K562 (cell line): Measurements from ENCODE around the gene CHPF. TPM values are rescaled to one million over a fixed set of nuclear protein-coding genes. Genes with fewer than 3 reads are reported as not detected.

Experiments used
- E2F8 ChIP-seq: fragments of 450-650 bp; IDR thresholded peaks from 2 replicates; pipeline ENCODE4 v1.7.1; 2018; ENCODE audit warnings: mild to moderate bottlenecking, low read depth; ENCODE audit not compliant: partially characterized antibody
- EHMT2 ChIP-seq: fragments of 450-650 bp; IDR thresholded peaks from 2 replicates; pipeline ENCODE4 v1.6.1; 2018; ENCODE audit warnings: antibody characterized with exemption
- MLLT1 ChIP-seq, 2 experiments: fragments of 450-650 bp; IDR thresholded peaks; 2 replicates each; pipeline ENCODE4 v1.6.1; 2016
- NFYB ChIP-seq: IDR thresholded peaks from 2 replicates; pipeline ENCODE4 v1.6.1; 2011; ENCODE audit warnings: mild to moderate bottlenecking, moderate library complexity; ENCODE audit not compliant: insufficient read length; ENCODE audit errors: extremely low read depth
- PCBP2 ChIP-seq: fragments of 200-400 bp; formaldehyde crosslinking; IDR thresholded peaks from 2 replicates; pipeline ENCODE4 v1.6.1; 2018; ENCODE audit warnings: low read length, low read depth, mild to moderate bottlenecking, moderate library complexity; ENCODE audit not compliant: poor library complexity, severe bottlenecking
- PHB ChIP-seq: fragments of 250-450 bp; sonication (Bioruptor Pico); IDR thresholded peaks from 2 replicates; pipeline ENCODE4 v1.5.0; 2021
- RUNX1 ChIP-seq: sonication (generic); IDR thresholded peaks from 2 replicates; pipeline ENCODE4 v1.6.1; 2016; ENCODE audit warnings: antibody characterized with exemption, low read depth
- TRIM24 ChIP-seq, 2 experiments: fragments of 450-650 bp; IDR thresholded peaks; 2 replicates each; pipeline ENCODE4 v1.6.1; 2016
- YY1 ChIP-seq, 3 experiments: IDR thresholded peaks; 2 replicates each; pipeline ENCODE4 v1.6.1; 2011; ENCODE audit warnings: low read length in 2 of 3, mild to moderate bottlenecking in 2 of 3, moderate library complexity in 2 of 3, borderline replicate concordance in 1 of 3, control low read depth in 1 of 3, low read depth in 1 of 3; ENCODE audit not compliant: insufficient read depth in 3 of 3, insufficient replicate concordance in 2 of 3, control insufficient read depth in 1 of 3, insufficient read length in 1 of 3; ENCODE audit errors: extremely low read depth in 1 of 3
- ZNF354B ChIP-seq: fragments of 250-450 bp; sonication (Bioruptor Pico); IDR thresholded peaks from 2 replicates; pipeline ENCODE4 v1.4.0; 2020
- ZNF592 ChIP-seq: fragments of 450-650 bp; IDR thresholded peaks from 2 replicates; pipeline ENCODE4 v1.6.1; 2017; ENCODE audit warnings: antibody characterized with exemption, mild to moderate bottlenecking
- polyA plus RNA-seq, 8 experiments: library from polyadenylated mRNA; depleted of rRNA in 4 of 8; stranded (reverse) in 5 of 8; unstranded in 3 of 8; fragments of >200 nt; fragmentation: Nextera tagmentation in 2 of 8; fragmentation: Illumina TruSeq in 1 of 8; extraction: Ambion mirVana in 2 of 8; extraction: Trizol in 1 of 8; gene quantifications; 2 replicates each; pipeline versions ENCODE4 v1.2.1 to v1.2.3, GENCODE V29; 2011 to 2014; ENCODE audit warnings: inconsistent platforms in 1 of 8, missing spikeins in 1 of 8
- total RNA-seq, 7 experiments: library from RNA; depleted of rRNA in 6 of 7; stranded (reverse); fragments of >200 nt in 6 of 7; fragmentation: Illumina TruSeq in 2 of 7; extraction: Trizol in 2 of 7; gene quantifications; 2 replicates each; pipeline versions ENCODE4 v1.2.1 to v1.2.3, GENCODE V29; 2011 to 2021; ENCODE audit warnings: low replicate concordance in 1 of 7
- TF ChIP-seq, protein P1 (sequence below): fragments of 450-650 bp; IDR thresholded peaks from 2 replicates; pipeline ENCODE4 v1.6.1; 2016; ENCODE audit warnings: borderline replicate concordance
- TF ChIP-seq, protein P2 (sequence below), 2 experiments: fragments of 450-650 bp; conservative IDR thresholded peaks; 2 replicates each; pipeline ENCODE4 v1.6.1; 2017; ENCODE audit warnings: mild to moderate bottlenecking in 2 of 2, moderate library complexity in 2 of 2

The CHPF gene
- total and polyA plus RNA-seq, 9 of the 15 experiments (the other 6 are each of a cell fraction or from before 2014, with no cell fraction given): 0.15 to 57.2 (median 7.9) TPM

DNA sequence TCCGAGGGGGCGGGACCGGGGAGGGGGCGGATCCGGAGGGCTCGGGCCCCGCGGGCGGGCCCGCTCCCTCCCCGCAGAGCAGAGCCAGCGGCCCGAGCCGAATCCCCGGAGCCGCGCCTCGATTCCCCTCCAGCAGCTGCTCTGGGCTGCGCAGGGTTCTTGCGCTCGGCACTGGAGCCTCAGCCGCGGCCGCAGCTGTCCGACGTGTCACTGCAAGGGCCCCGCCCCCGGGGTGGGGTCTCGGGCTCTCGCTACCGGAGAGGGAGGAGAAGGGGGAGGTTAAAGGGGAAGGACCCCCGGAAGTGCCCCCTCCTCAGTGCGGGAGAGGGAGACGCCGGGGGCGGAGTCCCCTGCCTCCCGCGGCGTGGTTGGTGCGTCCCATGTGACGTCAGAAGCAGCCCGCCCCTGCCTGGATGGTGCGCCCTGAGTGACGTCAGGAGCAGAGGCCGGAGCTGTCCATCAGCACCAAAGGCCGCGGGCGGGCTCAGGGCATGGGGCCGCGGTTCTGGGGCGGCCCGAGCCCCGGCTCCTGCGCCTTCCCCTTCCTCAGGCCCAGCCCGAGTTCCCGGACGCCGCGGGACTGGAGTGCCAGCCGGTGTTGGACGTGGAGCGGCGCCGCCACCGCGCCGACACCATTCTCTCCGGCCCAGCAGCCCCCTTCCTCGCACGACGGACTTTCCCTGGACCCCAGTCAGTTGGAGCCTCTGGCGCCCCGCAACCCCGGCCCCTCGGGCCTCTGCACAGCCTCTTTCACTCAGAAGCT lies at the start of gene CHPF, which contains the start of gene TMEM198 (continued):
- TF ChIP-seq, protein P1, sequence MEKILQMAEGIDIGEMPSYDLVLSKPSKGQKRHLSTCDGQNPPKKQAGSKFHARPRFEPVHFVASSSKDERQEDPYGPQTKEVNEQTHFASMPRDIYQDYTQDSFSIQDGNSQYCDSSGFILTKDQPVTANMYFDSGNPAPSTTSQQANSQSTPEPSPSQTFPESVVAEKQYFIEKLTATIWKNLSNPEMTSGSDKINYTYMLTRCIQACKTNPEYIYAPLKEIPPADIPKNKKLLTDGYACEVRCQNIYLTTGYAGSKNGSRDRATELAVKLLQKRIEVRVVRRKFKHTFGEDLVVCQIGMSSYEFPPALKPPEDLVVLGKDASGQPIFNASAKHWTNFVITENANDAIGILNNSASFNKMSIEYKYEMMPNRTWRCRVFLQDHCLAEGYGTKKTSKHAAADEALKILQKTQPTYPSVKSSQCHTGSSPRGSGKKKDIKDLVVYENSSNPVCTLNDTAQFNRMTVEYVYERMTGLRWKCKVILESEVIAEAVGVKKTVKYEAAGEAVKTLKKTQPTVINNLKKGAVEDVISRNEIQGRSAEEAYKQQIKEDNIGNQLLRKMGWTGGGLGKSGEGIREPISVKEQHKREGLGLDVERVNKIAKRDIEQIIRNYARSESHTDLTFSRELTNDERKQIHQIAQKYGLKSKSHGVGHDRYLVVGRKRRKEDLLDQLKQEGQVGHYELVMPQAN: peak; percentile 23; the same call in 1 of the 2 replicates
- no peak for TF ChIP-seq ZNF592
- TF ChIP-seq EHMT2: peak; percentile 94
- TF ChIP-seq PCBP2: no peak
- TF ChIP-seq NFYB: peak; percentile 3
- 0 out of 4 replicates have a peak, but pooled peaks of 1 of the 2 experiments have one; percentile 8 for TF ChIP-seq TRIM24 (IDR thresholded peaks at IDR 0.05)
- peak in 1 of 3 experiments; percentile 41 for TF ChIP-seq YY1 (IDR thresholded peaks at IDR 0.05; ENCODE audit: borderline replicate concordance in 1 of 3, control insufficient read depth in 1 of 3, extremely low read depth in 1 of 3, insufficient read depth in 3 of 3, insufficient read length in 1 of 3, insufficient replicate concordance in 2 of 3, low read depth in 1 of 3, low read length in 2 of 3)
- no peak for TF ChIP-seq RUNX1
- TF ChIP-seq PHB (CRISPR knock-in tag): no peak
- TF ChIP-seq MLLT1 (IDR thresholded peaks at IDR 0.05): peak in 1 of 2 experiments; percentile 91; a peak in 2 of 4 replicates
- TF ChIP-seq ZNF354B (CRISPR knock-in tag): no peak
- TF ChIP-seq E2F8: peak; percentile 72
- TF ChIP-seq, protein P2, sequence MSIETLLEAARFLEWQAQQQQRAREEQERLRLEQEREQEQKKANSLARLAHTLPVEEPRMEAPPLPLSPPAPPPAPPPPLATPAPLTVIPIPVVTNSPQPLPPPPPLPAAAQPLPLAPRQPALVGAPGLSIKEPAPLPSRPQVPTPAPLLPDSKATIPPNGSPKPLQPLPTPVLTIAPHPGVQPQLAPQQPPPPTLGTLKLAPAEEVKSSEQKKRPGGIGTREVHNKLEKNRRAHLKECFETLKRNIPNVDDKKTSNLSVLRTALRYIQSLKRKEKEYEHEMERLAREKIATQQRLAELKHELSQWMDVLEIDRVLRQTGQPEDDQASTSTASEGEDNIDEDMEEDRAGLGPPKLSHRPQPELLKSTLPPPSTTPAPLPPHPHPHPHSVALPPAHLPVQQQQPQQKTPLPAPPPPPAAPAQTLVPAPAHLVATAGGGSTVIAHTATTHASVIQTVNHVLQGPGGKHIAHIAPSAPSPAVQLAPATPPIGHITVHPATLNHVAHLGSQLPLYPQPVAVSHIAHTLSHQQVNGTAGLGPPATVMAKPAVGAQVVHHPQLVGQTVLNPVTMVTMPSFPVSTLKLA (conservative IDR thresholded peaks at IDR 0.05): peak; percentile 78 to 84
